NB4 (cell line): ENCODE data around the gene TAF1B.

ENCODE experiments used
- MYC ChIP-seq: IDR thresholded peaks from 2 replicates; pipeline ENCODE4 v1.6.1; 2011; ENCODE audit warnings: low read depth, low read length
- POLR2A ChIP-seq: IDR thresholded peaks from 2 replicates; pipeline ENCODE4 v1.6.1; 2011; ENCODE audit warnings: mild to moderate bottlenecking; ENCODE audit not compliant: insufficient read length; ENCODE audit errors: extremely low read depth
- TF ChIP-seq, protein P1 (sequence below): IDR thresholded peaks from one replicate; pipeline ENCODE4 v1.5.1; 2012; ENCODE audit warnings: low read depth, low read length
- TF ChIP-seq, protein P2 (sequence below): IDR thresholded peaks from 2 replicates; pipeline ENCODE4 v1.6.1; 2011; ENCODE audit warnings: low read depth, low read length

DNA sequence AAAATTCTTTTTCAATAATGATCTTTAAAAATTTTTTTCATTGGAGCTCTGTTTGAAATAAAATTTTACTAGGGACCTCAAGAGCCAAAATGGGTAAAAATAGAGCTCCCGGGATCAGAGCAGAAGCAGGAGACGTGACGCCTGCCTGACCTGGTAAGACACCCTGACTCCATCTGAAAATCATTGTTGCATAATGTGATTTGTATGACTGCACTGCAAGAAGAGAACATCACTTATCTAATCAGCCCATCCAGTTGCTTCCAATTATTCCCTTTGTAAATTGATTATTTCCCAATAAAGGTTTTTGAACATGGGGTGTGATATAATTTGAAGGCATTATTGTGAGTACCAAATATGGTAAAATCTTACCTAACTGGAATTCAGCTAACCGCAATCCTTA lies 17.1 kb upstream of the TAF1B start:
- TF ChIP-seq, protein P1, sequence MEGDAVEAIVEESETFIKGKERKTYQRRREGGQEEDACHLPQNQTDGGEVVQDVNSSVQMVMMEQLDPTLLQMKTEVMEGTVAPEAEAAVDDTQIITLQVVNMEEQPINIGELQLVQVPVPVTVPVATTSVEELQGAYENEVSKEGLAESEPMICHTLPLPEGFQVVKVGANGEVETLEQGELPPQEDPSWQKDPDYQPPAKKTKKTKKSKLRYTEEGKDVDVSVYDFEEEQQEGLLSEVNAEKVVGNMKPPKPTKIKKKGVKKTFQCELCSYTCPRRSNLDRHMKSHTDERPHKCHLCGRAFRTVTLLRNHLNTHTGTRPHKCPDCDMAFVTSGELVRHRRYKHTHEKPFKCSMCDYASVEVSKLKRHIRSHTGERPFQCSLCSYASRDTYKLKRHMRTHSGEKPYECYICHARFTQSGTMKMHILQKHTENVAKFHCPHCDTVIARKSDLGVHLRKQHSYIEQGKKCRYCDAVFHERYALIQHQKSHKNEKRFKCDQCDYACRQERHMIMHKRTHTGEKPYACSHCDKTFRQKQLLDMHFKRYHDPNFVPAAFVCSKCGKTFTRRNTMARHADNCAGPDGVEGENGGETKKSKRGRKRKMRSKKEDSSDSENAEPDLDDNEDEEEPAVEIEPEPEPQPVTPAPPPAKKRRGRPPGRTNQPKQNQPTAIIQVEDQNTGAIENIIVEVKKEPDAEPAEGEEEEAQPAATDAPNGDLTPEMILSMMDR = no peak
- TF ChIP-seq POLR2A (no peak), MYC (no peak)
- TF ChIP-seq, protein P2, sequence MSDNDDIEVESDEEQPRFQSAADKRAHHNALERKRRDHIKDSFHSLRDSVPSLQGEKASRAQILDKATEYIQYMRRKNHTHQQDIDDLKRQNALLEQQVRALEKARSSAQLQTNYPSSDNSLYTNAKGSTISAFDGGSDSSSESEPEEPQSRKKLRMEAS = no peak
